SK-N-SH treated with all-trans-retinoic acid at 6 μM for 48 hours (cell line): Measurements from ENCODE around the gene PALD1.

Source experiments
- ATAC-seq: fragments of 200-7000 bp; cut with Tn5 transposase; 3 replicates; pipeline ENCODE4 v1.9.1; 2020; ENCODE audit warnings: mild to moderate bottlenecking, moderate library complexity
- ARNTL ChIP-seq: fragments of 450-650 bp; formaldehyde crosslinking; IDR thresholded peaks from 2 replicates; pipeline ENCODE4 v1.5.0; 2020; ENCODE audit warnings: low read depth, mild to moderate bottlenecking, moderate library complexity, borderline replicate concordance
- CREB5 ChIP-seq: fragments of 250-450 bp; sonication (Bioruptor Pico); IDR thresholded peaks from 2 replicates; pipeline ENCODE4 v1.5.1; 2020; ENCODE audit warnings: low read depth, mild to moderate bottlenecking, moderate library complexity
- CSDC2 ChIP-seq: fragments of 250-450 bp; sonication (Bioruptor Pico); IDR thresholded peaks from 2 replicates; pipeline ENCODE4 v1.5.0; 2020; ENCODE audit warnings: mild to moderate bottlenecking, moderate library complexity
- CSRNP3 ChIP-seq: fragments of 250-450 bp; sonication (Bioruptor Pico); IDR thresholded peaks from 2 replicates; pipeline ENCODE4 v1.5.1; 2021; ENCODE audit warnings: mild to moderate bottlenecking, moderate library complexity
- ESRRG ChIP-seq: fragments of 250-450 bp; sonication (Bioruptor Pico); IDR thresholded peaks from 2 replicates; pipeline ENCODE4 v1.6.1; 2021; ENCODE audit warnings: mild to moderate bottlenecking
- GLIS3 ChIP-seq: fragments of 250-450 bp; sonication (Bioruptor Pico); IDR thresholded peaks from 2 replicates; pipeline ENCODE4 v1.5.0; 2020; ENCODE audit warnings: mild to moderate bottlenecking, moderate library complexity
- ISL1 ChIP-seq: fragments of 250-450 bp; sonication (Bioruptor Pico); IDR thresholded peaks from 2 replicates; pipeline ENCODE4 v2.1.2; 2022; ENCODE audit warnings: mild to moderate bottlenecking, moderate library complexity
- OSR1 ChIP-seq: fragments of 250-450 bp; sonication (Bioruptor Pico); IDR thresholded peaks from 2 replicates; pipeline ENCODE4 v1.8.0; 2022; ENCODE audit warnings: moderate library complexity, mild to moderate bottlenecking, inconsistent platforms
- PATZ1 ChIP-seq: fragments of 250-450 bp; sonication (Bioruptor Pico); IDR thresholded peaks from 2 replicates; pipeline ENCODE4 v1.8.0; 2020; ENCODE audit warnings: mild to moderate bottlenecking, moderate library complexity, borderline replicate concordance
- POU6F1 ChIP-seq: fragments of 250-450 bp; sonication (Bioruptor Pico); IDR thresholded peaks from 2 replicates; pipeline ENCODE4 v1.8.0; 2021; ENCODE audit warnings: low read depth, mild to moderate bottlenecking, moderate library complexity, borderline replicate concordance
- PPARA ChIP-seq: fragments of 250-450 bp; sonication (Bioruptor Pico); IDR thresholded peaks from 2 replicates; pipeline ENCODE4 v1.5.0; 2020; ENCODE audit warnings: mild to moderate bottlenecking, borderline replicate concordance
- RARB ChIP-seq: fragments of 250-450 bp; sonication (Bioruptor Pico); IDR thresholded peaks from 2 replicates; pipeline ENCODE4 v1.8.0; 2021; ENCODE audit warnings: mild to moderate bottlenecking, moderate library complexity
- SNAI2 ChIP-seq: fragments of 250-450 bp; sonication (Bioruptor Pico); IDR thresholded peaks from 2 replicates; pipeline ENCODE4 v1.5.0; 2020; ENCODE audit warnings: mild to moderate bottlenecking, moderate library complexity
- TCF4 ChIP-seq: fragments of 250-450 bp; sonication (Bioruptor Pico); IDR thresholded peaks from 2 replicates; pipeline ENCODE4 v1.8.0; 2021; ENCODE audit warnings: mild to moderate bottlenecking, moderate library complexity, borderline replicate concordance
- TOX ChIP-seq: fragments of 250-450 bp; sonication (Bioruptor Pico); IDR thresholded peaks from 2 replicates; pipeline ENCODE4 v1.8.0; 2021; ENCODE audit warnings: mild to moderate bottlenecking, moderate library complexity, borderline replicate concordance
- ZC3H10 ChIP-seq: fragments of 250-450 bp; sonication (Bioruptor Pico); IDR thresholded peaks from 2 replicates; pipeline ENCODE4 v1.5.1; 2021; ENCODE audit warnings: mild to moderate bottlenecking, moderate library complexity
- ZFP3 ChIP-seq: fragments of 250-450 bp; sonication (Bioruptor Pico); IDR thresholded peaks from 2 replicates; pipeline ENCODE4 v1.5.0; 2020; ENCODE audit warnings: mild to moderate bottlenecking, moderate library complexity
- ZFP30 ChIP-seq: fragments of 450-650 bp; formaldehyde crosslinking; IDR thresholded peaks from 2 replicates; pipeline ENCODE4 v1.5.0; 2022; ENCODE audit warnings: mild to moderate bottlenecking, moderate library complexity
- ZNF565 ChIP-seq: fragments of 450-650 bp; formaldehyde crosslinking; conservative IDR thresholded peaks from 2 replicates; pipeline ENCODE4 v1.5.0; 2020; ENCODE audit warnings: low read depth, mild to moderate bottlenecking, moderate library complexity
- TF ChIP-seq, protein P1 (sequence below): fragments of 250-450 bp; sonication (Bioruptor Pico); IDR thresholded peaks from 2 replicates; pipeline ENCODE4 v1.5.0; 2020; ENCODE audit warnings: mild to moderate bottlenecking, moderate library complexity

The PALD1 gene

DNA sequence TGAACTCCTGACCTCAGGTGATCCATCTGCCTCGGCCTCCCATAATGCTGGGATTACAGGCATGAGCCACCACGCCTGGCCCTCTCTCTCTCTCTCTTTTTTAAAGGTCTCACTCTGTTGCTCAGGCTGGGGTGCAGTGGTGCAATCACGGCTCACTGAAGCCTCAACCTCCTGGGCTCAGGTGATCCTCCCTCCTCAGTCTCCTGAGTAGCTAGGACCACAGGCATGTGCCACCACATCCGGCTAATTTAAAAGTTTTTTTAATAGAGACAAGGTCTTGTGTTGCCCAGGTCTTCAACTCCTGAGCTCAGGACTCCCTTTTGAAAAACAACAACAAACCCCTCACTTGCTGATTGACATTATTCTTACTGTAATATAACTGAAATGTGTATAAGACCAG, 11.6 kb downstream of the PALD1 start:
- TF ChIP-seq CSDC2 (CRISPR knock-in tag) (no peak), RARB (no peak), CSRNP3 (CRISPR knock-in tag) (no peak), ARNTL (CRISPR knock-in tag) (no peak), CREB5 (no peak), TCF4 (CRISPR knock-in tag) (no peak), PATZ1 (CRISPR knock-in tag) (no peak), ESRRG (CRISPR knock-in tag) (no peak), SNAI2 (no peak), OSR1 (CRISPR knock-in tag) (no peak), POU6F1 (CRISPR knock-in tag) (no peak)
- no peak for ATAC-seq

GRCh38 chr10:70491614-70492013, 13.0 kb downstream of the PALD1 start:
- ATAC-seq, result no peak
- TF ChIP-seq CSDC2 (CRISPR knock-in tag), result no peak
- TF ChIP-seq CREB5, result no peak
- TF ChIP-seq RARB, result no peak
- TF ChIP-seq ZFP3, result no peak
- TF ChIP-seq ZFP30 (CRISPR knock-in tag), result no peak
- TF ChIP-seq PPARA, result no peak
- TF ChIP-seq, all 23 proteins: peak for 0

DNA sequence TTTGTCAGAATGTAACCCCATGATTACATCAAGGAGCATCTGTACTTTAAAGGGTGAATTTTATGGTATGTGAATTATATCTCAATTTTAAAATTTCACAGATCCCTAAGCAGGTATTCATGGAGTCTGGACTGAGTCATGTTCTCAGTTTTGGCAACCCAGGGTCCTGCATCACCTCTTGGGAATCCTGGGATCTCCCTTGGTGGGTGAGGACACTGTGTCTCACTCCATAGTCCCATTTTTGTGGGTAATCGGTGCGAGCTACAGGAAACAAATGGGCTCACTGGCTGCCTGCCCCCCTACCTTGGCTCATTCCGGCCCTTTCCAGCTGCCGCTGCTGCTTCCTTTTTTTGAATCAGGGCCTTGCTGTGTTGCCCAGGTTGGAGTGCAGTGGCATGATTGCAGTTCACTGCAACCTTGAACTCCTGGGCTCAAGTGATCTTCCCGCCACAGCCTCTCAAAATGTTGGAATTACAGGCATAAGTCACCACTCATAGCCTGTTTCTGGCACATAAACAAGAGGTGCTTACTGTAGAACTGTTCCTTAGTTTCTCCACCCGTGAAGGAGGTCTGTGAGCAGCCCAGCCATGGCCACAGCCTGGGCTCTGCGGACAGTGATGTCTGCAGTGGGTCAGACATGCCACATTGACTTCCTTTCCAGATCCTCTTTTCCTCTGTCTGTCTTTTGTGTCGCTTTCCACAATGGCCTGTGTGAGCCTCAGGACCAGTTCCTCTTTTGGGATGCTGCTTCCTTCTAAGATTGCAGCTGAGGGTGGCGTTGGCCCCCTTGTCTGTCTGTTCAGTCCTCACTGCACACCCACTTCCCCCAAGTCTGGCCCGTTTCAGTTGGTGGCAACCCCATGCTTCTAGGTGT, 14.5 kb downstream of the PALD1 start:
- no peak for ATAC-seq
- TF ChIP-seq PPARA (no peak), CSRNP3 (CRISPR knock-in tag) (no peak), OSR1 (CRISPR knock-in tag) (no peak), GLIS3 (CRISPR knock-in tag) (no peak), ZNF565 (CRISPR knock-in tag) (no peak), CSDC2 (CRISPR knock-in tag) (no peak), POU6F1 (CRISPR knock-in tag) (no peak), ZFP30 (CRISPR knock-in tag) (no peak), TOX (no peak), ZFP3 (no peak), PATZ1 (CRISPR knock-in tag) (no peak), ISL1 (no peak), ESRRG (CRISPR knock-in tag) (no peak), ZC3H10 (CRISPR knock-in tag) (no peak)
- TF ChIP-seq, protein P1, sequence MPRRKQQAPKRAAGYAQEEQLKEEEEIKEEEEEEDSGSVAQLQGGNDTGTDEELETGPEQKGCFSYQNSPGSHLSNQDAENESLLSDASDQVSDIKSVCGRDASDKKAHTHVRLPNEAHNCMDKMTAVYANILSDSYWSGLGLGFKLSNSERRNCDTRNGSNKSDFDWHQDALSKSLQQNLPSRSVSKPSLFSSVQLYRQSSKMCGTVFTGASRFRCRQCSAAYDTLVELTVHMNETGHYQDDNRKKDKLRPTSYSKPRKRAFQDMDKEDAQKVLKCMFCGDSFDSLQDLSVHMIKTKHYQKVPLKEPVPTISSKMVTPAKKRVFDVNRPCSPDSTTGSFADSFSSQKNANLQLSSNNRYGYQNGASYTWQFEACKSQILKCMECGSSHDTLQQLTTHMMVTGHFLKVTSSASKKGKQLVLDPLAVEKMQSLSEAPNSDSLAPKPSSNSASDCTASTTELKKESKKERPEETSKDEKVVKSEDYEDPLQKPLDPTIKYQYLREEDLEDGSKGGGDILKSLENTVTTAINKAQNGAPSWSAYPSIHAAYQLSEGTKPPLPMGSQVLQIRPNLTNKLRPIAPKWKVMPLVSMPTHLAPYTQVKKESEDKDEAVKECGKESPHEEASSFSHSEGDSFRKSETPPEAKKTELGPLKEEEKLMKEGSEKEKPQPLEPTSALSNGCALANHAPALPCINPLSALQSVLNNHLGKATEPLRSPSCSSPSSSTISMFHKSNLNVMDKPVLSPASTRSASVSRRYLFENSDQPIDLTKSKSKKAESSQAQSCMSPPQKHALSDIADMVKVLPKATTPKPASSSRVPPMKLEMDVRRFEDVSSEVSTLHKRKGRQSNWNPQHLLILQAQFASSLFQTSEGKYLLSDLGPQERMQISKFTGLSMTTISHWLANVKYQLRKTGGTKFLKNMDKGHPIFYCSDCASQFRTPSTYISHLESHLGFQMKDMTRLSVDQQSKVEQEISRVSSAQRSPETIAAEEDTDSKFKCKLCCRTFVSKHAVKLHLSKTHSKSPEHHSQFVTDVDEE, result no peak
